ENCODE measurements around the gene DTNBP1. TPM values are rescaled to one million over a fixed set of nuclear protein-coding genes. Genes with fewer than 3 reads are reported as not detected.

DTNBP1 gene
- total and polyA plus RNA-seq, 2 of the 4 experiments (the other 2 are of a cell fraction) = 4.8 to 18.7 TPM

- Histone ChIP-seq H4K91ac (ENCODE audit: insufficient read depth, low read depth, low read length) (no peak overlapping the region), H3K4me3 (ENCODE audit: insufficient read depth, low read depth, low read length) (no peak overlapping the region), H3K14ac (replicated peaks; ENCODE audit: low read depth, low read length) (no peak overlapping the region), H3K4me2 (ENCODE audit: low read depth, low read length) (no peak overlapping the region), H3K56ac (ENCODE audit: extremely low read depth, insufficient read depth, low read length) (no peak overlapping the region), H4K20me1 (ENCODE audit: insufficient read depth, low read length) (peaks cover 3% of the 10 kb centered on the region), H3K27ac (ENCODE audit: insufficient read depth, low read length) (no peak overlapping the region), H3K23ac (ENCODE audit: low read depth, low read length) (no peak overlapping the region), H4K8ac (ENCODE audit: low read depth in 2 of 2, low read length in 2 of 2) (no peak overlapping the region), H2BK120ac (ENCODE audit: low read depth, low read length) (no peak overlapping the region), H2BK15ac (ENCODE audit: low read depth, low read length) (no peak overlapping the region), H4K5ac (ENCODE audit: low read depth, low read length) (no peak overlapping the region), H3K18ac (ENCODE audit: low read depth, low read length) (no peak overlapping the region), H3K9me1 (ENCODE audit: insufficient read depth, low read length) (peaks cover 5% of the 10 kb centered on the region), H3K9ac (ENCODE audit: low read depth, low read length) (no peak overlapping the region), H3K4me1 (ENCODE audit: control insufficient read depth, insufficient read depth, low read length) (no peaks in the 10 kb centered on the region), H3K36me3 (ENCODE audit: control insufficient read depth, insufficient read depth, low read length) (peaks cover 70% of the 10 kb centered on the region), H2AK5ac (ENCODE audit: low read depth, low read length) (no peak overlapping the region), H3K9me3 (ENCODE audit: control insufficient read depth, insufficient read depth, low read length) (no peaks in the 10 kb centered on the region), H2BK20ac (ENCODE audit: low read depth, low read length) (no peak overlapping the region), H3K4ac (ENCODE audit: low read depth, low read length) (no peak overlapping the region), H2AK9ac (replicated peaks; ENCODE audit: low read depth, low read length, poor library complexity) (peak overlapping the region; percentile 3), H2BK5ac (ENCODE audit: low read depth, low read length, poor library complexity, severe bottlenecking) (no peak overlapping the region), H2AFZ (replicated peaks; ENCODE audit: low read length, poor library complexity) (no peak overlapping the region), H3K79me1 (ENCODE audit: low read depth in 1 of 2, low read length in 2 of 2) (peaks cover 5 to 19% of the 10 kb centered on the region in 2 experiments; a peak in 3 of 4 replicates), H3K27me3 (ENCODE audit: control insufficient read depth, insufficient read depth, low read length) (no peaks in the 10 kb centered on the region)
- dilution Hi-C loops (cut with HindIII; ENCODE audit: low sequenced_read_pairs, unreplicated experiment) (no loop called here), intact Hi-C loops (cut with micrococcal nuclease) (no loop called here), in situ Hi-C loops (cut with MboI; ENCODE audit: low sequenced_read_pairs) (no loop called here)
- WGBS, 2 experiments (ENCODE audit: extremely low coverage in 2 of 2, insufficient read length in 1 of 2) = 85% methylated on average over 2 of the region's 6 CpGs; no CpG with 5 or more reads in 1 of the 2 experiments
- no peak for DNase-seq
- no peak for ATAC-seq (ENCODE audit: low read depth)
- ChIA-PET POLR2A (ENCODE audit: unreplicated experiment) (no interaction called here), CTCF (no interaction called here)
- no peak for TF ChIP-seq USF2 (IDR thresholded peaks at IDR 0.05; ENCODE audit: low read depth, low read length)
- no peak for TF ChIP-seq RFX5 (IDR thresholded peaks at IDR 0.05; ENCODE audit: low read depth, low read length)
- no peak for TF ChIP-seq NFE2L2 (IDR thresholded peaks at IDR 0.05; ENCODE audit: low read depth, low read length)
- TF ChIP-seq CEBPB (IDR thresholded peaks at IDR 0.05; ENCODE audit: low read depth, low read length) = no peak
- BruUV-seq (replicated peaks) = no TSS peak
Observed at GRCh38 chr6:15519681-15520080, 143.1 kb downstream of the DTNBP1 start.
